H9 (cell line): ENCODE results near the gene SNX17. TPM values are rescaled to one million over a fixed set of nuclear protein-coding genes. Genes with fewer than 3 reads are reported as not detected.

ENCODE experiments used
- DNase-seq: peaks from one replicate; pipeline ENCODE4 v3.0.0-alpha.2; 2017
- H2AFZ ChIP-seq: one replicate; pipeline ENCODE4 v1.6.1; 2013; ENCODE audit warnings: mild to moderate bottlenecking, low read length, control low read depth, moderate library complexity
- H2AK5ac ChIP-seq: 2 replicates; pipeline ENCODE4 v1.6.1; 2013; ENCODE audit warnings: low read length, control low read depth, mixed read lengths; ENCODE audit not compliant: insufficient read length
- H2BK120ac ChIP-seq: one replicate; pipeline ENCODE4 v1.6.1; 2013; ENCODE audit warnings: low read depth, mild to moderate bottlenecking, low read length, control low read depth, inconsistent platforms; ENCODE audit not compliant: poor library complexity, severe bottlenecking
- H2BK12ac ChIP-seq: 2 replicates; pipeline ENCODE4 v1.6.1; 2013; ENCODE audit warnings: low read length, control low read depth, mixed read lengths, low read depth; ENCODE audit not compliant: insufficient read length
- H2BK15ac ChIP-seq: 2 replicates; pipeline ENCODE4 v1.6.1; 2013; ENCODE audit warnings: low read depth, low read length, control low read depth
- H2BK20ac ChIP-seq: one replicate; pipeline ENCODE4 v1.6.1; 2013; ENCODE audit warnings: low read depth, mild to moderate bottlenecking, low read length, control low read depth, inconsistent platforms; ENCODE audit not compliant: poor library complexity, severe bottlenecking
- H2BK5ac ChIP-seq: 2 replicates; pipeline ENCODE4 v1.6.1; 2013; ENCODE audit warnings: low read length, control low read depth, mixed read lengths; ENCODE audit not compliant: insufficient read length
- H3K14ac ChIP-seq: 2 replicates; pipeline ENCODE4 v1.6.1; 2013; ENCODE audit warnings: low read length, control low read depth; ENCODE audit not compliant: insufficient read depth
- H3K18ac ChIP-seq: 2 replicates; pipeline ENCODE4 v1.6.1; 2013; ENCODE audit warnings: low read depth, mild to moderate bottlenecking, mixed read lengths, low read length, control low read depth; ENCODE audit not compliant: insufficient read length
- H3K23ac ChIP-seq: 2 replicates; pipeline ENCODE4 v1.6.1; 2013; ENCODE audit warnings: low read length, control low read depth, mixed read lengths, low read depth; ENCODE audit not compliant: insufficient read length
- H3K23me2 ChIP-seq: 2 replicates; pipeline ENCODE4 v1.6.1; 2013; ENCODE audit warnings: low read depth, mild to moderate bottlenecking, mixed read lengths, low read length, control low read depth; ENCODE audit not compliant: insufficient read length, poor library complexity, severe bottlenecking
- H3K27ac ChIP-seq: 2 replicates; pipeline ENCODE4 v1.5.1; 2013; ENCODE audit warnings: low read length, control low read depth, mixed read lengths, low read depth; ENCODE audit not compliant: insufficient read length
- H3K27me3 ChIP-seq: 2 replicates; pipeline ENCODE4 v1.6.1; 2013; ENCODE audit warnings: low read length, control low read depth, inconsistent platforms; ENCODE audit not compliant: insufficient read depth
- H3K4ac ChIP-seq: 2 replicates; pipeline ENCODE4 v1.6.1; 2013; ENCODE audit warnings: low read depth, mild to moderate bottlenecking, control low read depth, inconsistent platforms, low read length, moderate library complexity
- H3K4me1 ChIP-seq: 2 replicates; pipeline ENCODE4 v1.6.1; 2013; ENCODE audit warnings: low read length, control low read depth, inconsistent platforms; ENCODE audit not compliant: insufficient read depth
- H3K4me2 ChIP-seq: 2 replicates; pipeline ENCODE4 v1.6.1; 2013; ENCODE audit warnings: low read length, control low read depth, mixed read lengths; ENCODE audit not compliant: insufficient read length, insufficient read depth
- H3K56ac ChIP-seq: 2 replicates; pipeline ENCODE4 v1.6.1; 2013; ENCODE audit warnings: low read depth, mild to moderate bottlenecking, mixed read lengths, low read length, control low read depth; ENCODE audit not compliant: insufficient read length
- H3K79me1 ChIP-seq: 2 replicates; pipeline ENCODE4 v1.6.1; 2013; ENCODE audit warnings: low read depth, mild to moderate bottlenecking, moderate library complexity, low read length, control low read depth, inconsistent platforms; ENCODE audit not compliant: insufficient read depth, poor library complexity, severe bottlenecking
- H3K79me2 ChIP-seq: 2 replicates; pipeline ENCODE4 v1.6.1; 2013; ENCODE audit warnings: low read length, control low read depth, inconsistent platforms; ENCODE audit not compliant: insufficient read depth
- H3K9ac ChIP-seq: 2 replicates; pipeline ENCODE4 v1.6.1; 2013; ENCODE audit warnings: low read length, control low read depth, mixed read lengths; ENCODE audit not compliant: insufficient read length; ENCODE audit errors: extremely low read depth
- H3K9me3 ChIP-seq: one replicate; pipeline ENCODE4 v1.6.1; 2013; ENCODE audit warnings: low read depth, low read length, inconsistent platforms; ENCODE audit not compliant: control insufficient read depth
- H3T11ph ChIP-seq: one replicate; pipeline ENCODE4 v1.6.1; 2013; ENCODE audit warnings: mild to moderate bottlenecking, low read length, control low read depth, inconsistent platforms
- H4K20me1 ChIP-seq: one replicate; pipeline ENCODE4 v1.6.1; 2013; ENCODE audit not compliant: control insufficient read depth, insufficient read length, insufficient read depth
- H4K5ac ChIP-seq: 2 replicates; pipeline ENCODE4 v1.6.1; 2013; ENCODE audit warnings: low read depth, mild to moderate bottlenecking, mixed read lengths, low read length, control low read depth; ENCODE audit not compliant: insufficient read length
- H4K8ac ChIP-seq: replicated peaks from 2 replicates; pipeline ENCODE4 v1.6.1; 2013; ENCODE audit warnings: low read length, control low read depth, mixed read lengths, low read depth; ENCODE audit not compliant: insufficient read length
- H4K91ac ChIP-seq: 2 replicates; pipeline ENCODE4 v1.6.1; 2013; ENCODE audit warnings: low read depth, mild to moderate bottlenecking, moderate library complexity, mixed read lengths, low read length, control low read depth; ENCODE audit not compliant: insufficient read length
- H3K27ac Mint-ChIP-seq, 3 experiments: 2 replicates in 2 of 3; 3 replicates in 1 of 3; pipeline ENCODE4 v1.8.0; 2020 to 2021; ENCODE audit warnings: mixed read lengths in 3 of 3, mild to moderate bottlenecking in 1 of 3, moderate library complexity in 1 of 3
- H3K27me3 Mint-ChIP-seq: 2 replicates; pipeline ENCODE4 v1.8.0; 2021; ENCODE audit warnings: low read depth, mild to moderate bottlenecking, moderate library complexity, mixed read lengths
- H3K36me3 Mint-ChIP-seq, 3 experiments: 2 replicates in 2 of 3; 3 replicates in 1 of 3; pipeline ENCODE4 v1.8.0; 2020 to 2021; ENCODE audit warnings: low read depth in 3 of 3, mixed read lengths in 3 of 3; ENCODE audit not compliant: insufficient read depth in 1 of 3
- H3K4me1 Mint-ChIP-seq, 2 experiments: 2 replicates each; pipeline ENCODE4 v1.8.0; 2020; ENCODE audit warnings: mixed read lengths in 2 of 2
- H3K4me3 Mint-ChIP-seq, 2 experiments: 2 replicates in 1 of 2; 3 replicates in 1 of 2; pipeline ENCODE4 v1.8.0; 2020 to 2021; ENCODE audit warnings: mild to moderate bottlenecking in 2 of 2, mixed read lengths in 2 of 2, moderate library complexity in 1 of 2
- H3K9me3 Mint-ChIP-seq, 2 experiments: 2 replicates in 1 of 2; 3 replicates in 1 of 2; pipeline ENCODE4 v1.8.0; 2020; ENCODE audit warnings: mild to moderate bottlenecking in 2 of 2, mixed read lengths in 2 of 2, moderate library complexity in 1 of 2
- CTCF ChIP-seq: fragments of 200-600 bp; sonication (generic); conservative IDR thresholded peaks from 3 replicates; pipeline ENCODE4 v1.8.0; 2021; ENCODE audit warnings: antibody characterized with exemption, mild to moderate bottlenecking
- WGBS: extraction: QIAGEN DNeasy Blood & Tissue Kit; methylation state at CpG from one replicate; pipeline ENCODE4 v1.1.7; 2013; ENCODE audit warnings: missing lambda C conversion rate, low lambda C conversion rate, mixed read lengths; ENCODE audit not compliant: insufficient read length; ENCODE audit errors: extremely low coverage; 5-methylcytosine and 5-hydroxymethylcytosine counted together
- total RNA-seq: library from RNA; stranded (reverse); gene quantifications from 2 replicates; pipeline ENCODE4 v1.2.1, GENCODE V29; 2021

Gene SNX17
- total RNA-seq, 1 experiment from 2014 or later = 81.1 TPM

- Histone ChIP-seq H3K79me2 (no peaks in the 10 kb centered on the region), H3K9me3 (no peaks in the 10 kb centered on the region), H3K56ac (no peak overlapping the region), H3K23ac (no peak overlapping the region), H3T11ph (no peak overlapping the region), H3K9ac (peak overlapping the region; percentile 84), H4K5ac (no peak overlapping the region), H4K20me1 (no peaks in the 10 kb centered on the region), H3K27me3 (no peaks in the 10 kb centered on the region), H2BK5ac (no peak overlapping the region), H3K4ac (no peak overlapping the region), H3K14ac (no peak overlapping the region), H2BK20ac (no peak overlapping the region), H4K91ac (no peak overlapping the region), H2BK12ac (no peak overlapping the region), H3K18ac (no peak overlapping the region), H2BK15ac (no peak overlapping the region), H3K4me1 (no peaks in the 10 kb centered on the region), H2BK120ac (no peak overlapping the region), H4K8ac (no peak overlapping the region), H3K79me1 (no peaks in the 10 kb centered on the region), H3K4me2 (peak overlapping the region; percentile 87), H3K23me2 (peaks cover 12% of the 10 kb centered on the region), H3K27ac (no peak overlapping the region), H2AFZ (no peak overlapping the region), H2AK5ac (no peak overlapping the region)
- Mint-ChIP-seq H3K4me3 (peak overlapping the region; percentile 86 to 94), H3K4me1 (peaks cover 19 to 27% of the 10 kb centered on the region in 2 experiments), H3K27ac (peak overlapping the region; percentile 41 to 92 (median 70); a peak in 5 of 7 replicates), H3K9me3 (no peaks in the 10 kb centered on the region), H3K36me3 (peaks cover 42 to 91% (median 76%) of the 10 kb centered on the region in 3 experiments; a peak in 6 of 7 replicates), H3K27me3 (peaks cover 1% of the 10 kb centered on the region; the same call in 1 of the 2 replicates)
- DNase-seq = no peak
- WGBS = no CpG with 5 or more reads among the region's 2 CpGs
- TF ChIP-seq CTCF = no peak
These were observed 9.0 kb downstream of the SNX17 start for GRCh38 chr2:27379383-27379835.
